HL-60 (cell line): ENCODE measurements around the gene PPIL6.
A peak's percentile ranks its signal among the peaks of the same experiment; 100 is the strongest.

Source experiments
- DNase-seq, 2 experiments: peaks; one replicate each; pipeline ENCODE4 v3.0.0-alpha.2; 2010 to 2020; ENCODE audit warnings: low read depth in 1 of 2, low spot score in 1 of 2
- H3K27ac ChIP-seq: fragments of 250-450 bp; sonication (Bioruptor Pico); replicated peaks from 2 replicates; pipeline ENCODE4 v1.5.1; 2020; ENCODE audit warnings: mild to moderate bottlenecking, moderate library complexity
- H3K27me3 ChIP-seq: fragments of 250-450 bp; sonication (Bioruptor Pico); 2 replicates; pipeline ENCODE4 v1.5.1; 2021; ENCODE audit warnings: mild to moderate bottlenecking, moderate library complexity; ENCODE audit not compliant: insufficient read depth, poor library complexity, severe bottlenecking
- H3K4me3 ChIP-seq: replicated peaks from 2 replicates; pipeline ENCODE4 v1.5.1; 2011; ENCODE audit warnings: mild to moderate bottlenecking, control low read depth, low read length; ENCODE audit not compliant: insufficient read depth
- CTCF ChIP-seq: IDR thresholded peaks from one replicate; pipeline ENCODE4 v1.5.1; 2011; ENCODE audit warnings: low read length, control low read depth, inconsistent platforms; ENCODE audit not compliant: insufficient read depth
- GABPA ChIP-seq: IDR thresholded peaks from 2 replicates; pipeline ENCODE4 v1.6.1; 2012; ENCODE audit warnings: low read depth
- POLR2AphosphoS5 ChIP-seq: IDR thresholded peaks from 2 replicates; pipeline ENCODE4 v1.6.1; 2012; ENCODE audit warnings: low read depth
- REST ChIP-seq: IDR thresholded peaks from 2 replicates; pipeline ENCODE4 v1.6.1; 2012; ENCODE audit warnings: low read depth; ENCODE audit not compliant: insufficient replicate concordance
- SPI1 ChIP-seq: IDR thresholded peaks from 2 replicates; pipeline ENCODE4 v1.6.1; 2012; ENCODE audit warnings: low read depth, mild to moderate bottlenecking, borderline replicate concordance
- long read RNA-seq: library from polyadenylated mRNA; unstranded; transcript quantifications from one replicate; pipeline ENCODE4 v2.0.0, GENCODE V29; 2020

PPIL6 gene
- long read RNA-seq, full-length matches to known transcripts: 1 of 9 reads
- long read RNA-seq, partial matches to known transcripts: 0 of 9 reads
- long read RNA-seq, other reads (novel, unspliced or antisense): 8 of 9 reads

- TF ChIP-seq POLR2AphosphoS5 (no peak), CTCF (no peak), SPI1 (no peak), REST (no peak), GABPA (no peak)
- peak; percentile 68 to 74 for DNase-seq
- Histone ChIP-seq H3K27ac (peak within 1 kb of the TSS; percentile 75), H3K4me3 (peak within 1 kb of the TSS; percentile 80), H3K27me3 (no peaks in the 10 kb centered on the region)
These were observed at the start of gene PPIL6, which contains the start of gene SMPD2 for GRCh38 chr6:109440331-109441068. Gene PPIL6 (minus strand): TSS chr6:109440628. CDS start chr6:109440590, 38 bp downstream. Gene SMPD2 (plus strand): TSS chr6:109440724. CDS start chr6:109441122, 398 bp downstream.

GRCh38 chr6:109488001-109488400, 47.6 kb upstream of the PPIL6 start:
- DNase-seq: no peak
- no peaks in the 10 kb centered on the region for H3K27me3 ChIP-seq
- TF ChIP-seq CTCF: no peak
- no peak for TF ChIP-seq POLR2AphosphoS5
- no peak for TF ChIP-seq SPI1
- no peak for TF ChIP-seq GABPA
- TF ChIP-seq REST: no peak
- no peak overlapping the region for H3K27ac ChIP-seq
- H3K4me3 ChIP-seq: no peak overlapping the region

- no peaks in the 10 kb centered on the region for H3K27me3 ChIP-seq
- TF ChIP-seq POLR2AphosphoS5 (no peak), GABPA (no peak), SPI1 (no peak), CTCF (no peak), REST (no peak)
- no peak for DNase-seq
- H3K4me3 ChIP-seq: no peak overlapping the region
- no peak overlapping the region for H3K27ac ChIP-seq
These were observed 45.6 kb upstream of the PPIL6 start for GRCh38 chr6:109486068-109486467.
